IPS-18c (cell line): ENCODE results near the gene ECE2.
"Not testable (repeated sequence)": the region's sequence is repeated elsewhere in the genome, so short reads cannot be mapped to it uniquely, and the experiment has no call there.

ENCODE experiments used
- H3K4me3 ChIP-seq: 2 replicates; pipeline ENCODE4 v1.7.0; 2013; ENCODE audit warnings: low read depth, mild to moderate bottlenecking, low read length, moderate library complexity; ENCODE audit not compliant: insufficient read depth
- H3K9me3 ChIP-seq: one replicate; pipeline ENCODE4 v1.6.1; 2013; ENCODE audit warnings: mild to moderate bottlenecking, low read length, moderate library complexity; ENCODE audit not compliant: control insufficient read depth, insufficient read depth

Gene ECE2

DNA sequence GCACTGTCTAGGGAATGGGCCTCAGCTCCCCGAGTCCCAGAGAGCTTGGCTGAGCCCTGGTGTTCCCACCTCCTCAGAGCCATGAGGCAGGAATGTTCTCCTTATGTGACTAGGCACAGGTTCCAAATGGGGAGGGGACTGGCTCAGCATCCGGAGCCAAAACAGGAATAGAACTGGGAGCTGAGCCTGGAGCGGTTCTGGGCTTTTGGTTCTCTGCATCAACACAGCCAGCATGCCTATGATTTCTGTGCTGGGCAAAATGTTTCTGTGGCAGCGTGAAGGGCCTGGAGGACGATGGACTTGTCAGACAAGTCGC, 61.5 kb downstream of the ECE2 start, which contains the start of gene FAM131A:
TSS of gene FAM131A (plus strand) at position 202 of the 316 bp plus-strand sequence. CDS start at position 233, 31 bp downstream.
- Histone ChIP-seq H3K4me3 (peak within 1 kb of the TSS; percentile 79), H3K9me3 (no peaks in the 10 kb centered on the region)

GRCh38 chr3:184337981-184338380, 62.2 kb downstream of the ECE2 start:
- Histone ChIP-seq H3K9me3 (no peaks in the 10 kb centered on the region), H3K4me3 (peak overlapping the region; percentile 46)

- no peaks in the 10 kb centered on the region for H3K9me3 ChIP-seq
- peak overlapping the region; percentile 46 for H3K4me3 ChIP-seq
These were observed 62.7 kb downstream of the ECE2 start for GRCh38 chr3:184338511-184338945.

GRCh38 chr3:184339001-184339400, 63.2 kb downstream of the ECE2 start:
- H3K9me3 ChIP-seq: no peaks in the 10 kb centered on the region
- peak overlapping the region; percentile 46; the same call in 1 of the 2 replicates for H3K4me3 ChIP-seq

- not testable (repeated sequence) for H3K9me3 ChIP-seq, H3K4me3 ChIP-seq
These were observed 63.8 kb downstream of the ECE2 start for GRCh38 chr3:184339451-184340135.

GRCh38 chr3:184341925-184342324, 66.1 kb downstream of the ECE2 start:
- Histone ChIP-seq H3K4me3 (no peak overlapping the region), H3K9me3 (no peaks in the 10 kb centered on the region)
